Activated T-helper 1 cell treated with Interleukin-2 at 50 U/mL for 16 hours (primary cell): Measurements from ENCODE around the gene ADGRB2.

Experiments used
- DNase-seq: peaks from one replicate; pipeline ENCODE4 v3.0.0-alpha.2; 2020; ENCODE audit warnings: low read depth

The ADGRB2 gene

GRCh38 chr1:31781138-31781755 is 17.1 kb upstream of the ADGRB2 start:
- no peak for DNase-seq

DNA sequence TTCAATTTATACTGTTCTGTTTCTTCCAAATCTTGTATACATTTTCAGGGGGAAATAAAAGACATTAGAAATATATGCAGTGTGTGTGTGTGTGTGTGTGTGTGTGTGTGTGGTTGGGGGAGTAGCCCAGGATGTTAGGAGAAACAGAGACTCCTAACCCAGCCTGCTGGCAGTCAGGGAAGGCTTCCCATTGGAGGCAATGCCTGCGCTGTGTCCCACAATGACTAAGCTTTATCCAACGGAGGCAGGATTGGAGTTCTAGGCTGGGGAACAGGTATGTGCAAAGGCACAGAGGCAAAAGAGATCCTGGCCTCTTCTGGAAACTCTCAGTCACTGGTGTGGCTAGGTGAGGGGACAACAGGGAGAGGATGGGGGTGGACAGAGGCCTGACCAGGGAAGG is 16.5 kb upstream of the ADGRB2 start:
- no peak for DNase-seq

GRCh38 chr1:31779687-31780086 is 15.5 kb upstream of the ADGRB2 start:
- DNase-seq: no peak

GRCh38 chr1:31778763-31779488 is 14.8 kb upstream of the ADGRB2 start:
- no peak for DNase-seq

DNA sequence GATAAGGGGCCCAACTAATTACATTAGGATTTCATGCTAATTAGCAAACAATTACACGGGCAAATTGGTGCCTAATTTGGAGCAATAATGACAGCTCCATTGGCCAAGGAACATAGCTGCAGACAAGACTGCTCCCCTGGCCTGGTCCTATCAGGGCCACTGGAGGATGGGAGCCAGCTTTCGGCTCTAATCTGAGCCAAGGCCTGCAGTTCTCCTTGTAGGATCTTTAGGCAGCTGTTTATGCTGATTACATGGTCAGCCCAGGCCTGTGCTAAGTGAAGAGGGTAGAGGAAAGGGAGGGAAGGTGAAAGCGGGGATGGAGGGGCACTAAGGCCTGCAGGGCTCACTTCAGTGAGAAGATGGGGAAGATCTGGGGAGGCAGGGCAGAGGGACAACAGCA is 12.4 kb upstream of the ADGRB2 start:
- no peak for DNase-seq

DNA sequence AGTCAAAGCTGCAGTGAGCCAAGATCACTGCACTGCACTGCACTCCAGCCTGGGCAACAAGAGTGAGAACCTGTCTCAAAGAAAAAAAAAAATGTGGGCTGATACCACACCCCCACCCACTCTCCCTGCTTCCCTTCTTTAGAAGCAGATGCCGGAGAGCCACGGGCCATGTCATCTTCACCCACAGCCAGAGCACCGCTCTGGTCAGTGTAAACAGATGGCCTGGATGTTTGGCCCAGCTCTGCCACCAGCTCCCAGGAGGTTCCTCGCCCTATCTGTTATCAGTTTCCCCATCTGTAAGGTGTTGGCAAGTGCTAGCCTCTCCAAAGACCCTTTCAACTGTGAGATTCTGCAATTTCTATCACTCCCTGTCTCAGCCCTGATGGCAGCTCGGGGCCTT is 11.9 kb upstream of the ADGRB2 start:
- DNase-seq: no peak

- no peak for DNase-seq
Measured at GRCh38 chr1:31775210-31775999, 11.3 kb upstream of the ADGRB2 start.

DNA sequence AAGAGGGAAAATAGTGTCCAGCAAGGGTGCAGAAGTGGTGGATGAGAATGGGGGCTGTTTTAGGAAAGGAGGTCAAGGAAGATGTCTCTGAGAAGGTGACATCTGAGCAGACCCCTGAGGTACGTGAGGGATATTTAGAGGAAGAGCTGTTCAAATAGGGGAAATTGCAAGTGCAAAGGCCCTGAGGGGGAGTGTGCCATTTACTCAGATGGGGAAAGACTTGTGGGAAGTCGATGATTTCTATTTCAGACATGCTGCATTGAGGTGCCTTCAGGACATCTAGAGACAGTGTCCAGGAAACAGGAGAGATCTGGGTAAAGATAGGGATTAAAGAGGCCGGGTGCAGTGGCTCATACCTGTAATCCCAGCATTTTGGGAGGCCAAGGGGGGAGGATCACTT is 10.4 kb upstream of the ADGRB2 start:
- DNase-seq: no peak

- DNase-seq: no peak
Measured at GRCh38 chr1:31773861-31774260, 9.7 kb upstream of the ADGRB2 start.

- DNase-seq: no peak
Measured at GRCh38 chr1:31772669-31773248, 8.6 kb upstream of the ADGRB2 start.

DNA sequence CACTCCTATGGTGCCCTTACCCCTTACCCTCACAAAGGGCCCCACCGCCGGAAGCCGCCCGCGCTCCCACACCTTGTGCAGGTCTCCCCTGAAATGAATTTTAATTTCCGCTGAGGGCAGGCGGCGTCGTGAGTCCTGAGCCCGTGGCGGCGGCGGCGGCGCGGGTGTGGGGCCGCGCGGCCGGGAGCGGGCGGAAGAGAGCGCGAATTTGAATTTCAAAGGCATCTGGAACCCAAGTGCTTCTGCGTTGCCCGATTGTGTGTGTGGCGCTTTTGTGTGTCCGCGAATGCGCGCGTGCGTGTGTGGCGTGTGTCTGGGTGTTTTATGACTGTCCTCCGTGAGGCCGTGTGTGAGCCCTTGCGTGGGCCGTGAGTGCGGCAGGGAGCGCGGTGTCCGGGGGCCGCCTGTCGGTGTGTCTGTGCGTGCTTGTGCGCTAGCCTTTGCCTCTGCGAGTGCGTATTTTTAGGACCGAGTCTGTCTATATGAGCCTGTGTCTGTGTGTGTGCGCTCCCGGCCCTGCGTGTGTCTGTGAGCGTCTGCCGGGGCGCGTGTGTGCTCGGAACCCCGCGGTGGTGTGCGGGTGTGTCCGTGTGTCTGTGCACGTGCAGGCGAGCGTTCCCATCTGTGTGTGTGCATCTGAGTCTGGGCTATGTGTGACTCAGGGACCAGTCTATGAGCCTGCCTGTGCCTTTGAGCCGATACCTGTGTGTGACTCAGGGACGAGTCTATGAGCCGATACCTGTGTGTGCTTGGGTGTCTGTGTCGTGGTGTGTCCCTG is 7.9 kb upstream of the ADGRB2 start:
- peak; percentile 16 for DNase-seq

- DNase-seq: no peak
Measured at GRCh38 chr1:31769720-31770390, 5.7 kb upstream of the ADGRB2 start.

- no peak for DNase-seq
Measured at GRCh38 chr1:31768939-31769704, 5.0 kb upstream of the ADGRB2 start.

- DNase-seq: no peak
Measured at GRCh38 chr1:31768407-31768907, 4.3 kb upstream of the ADGRB2 start.

DNA sequence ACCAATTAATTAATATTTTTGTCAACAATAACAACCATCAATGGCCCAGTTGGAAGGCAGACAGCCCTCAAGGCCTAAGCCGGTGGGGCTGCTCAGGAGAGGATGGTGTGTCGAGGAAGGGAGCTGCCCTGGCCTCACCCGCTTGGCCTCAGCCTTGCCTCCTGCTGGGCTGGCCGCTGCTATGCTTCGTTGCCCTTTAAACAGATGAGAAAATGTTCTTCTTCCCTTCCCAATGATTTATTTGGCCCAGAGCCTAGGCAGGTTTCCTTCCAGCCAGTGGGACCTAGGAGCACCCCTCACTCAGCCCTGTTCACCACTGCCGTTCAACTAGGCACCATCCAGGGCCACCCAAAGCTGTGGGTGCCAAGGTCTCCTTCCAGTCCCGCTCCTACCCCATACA is 3.1 kb upstream of the ADGRB2 start:
- no peak for DNase-seq

GRCh38 chr1:31765516-31765915 is 1.4 kb upstream of the ADGRB2 start:
- DNase-seq: no peak

DNA sequence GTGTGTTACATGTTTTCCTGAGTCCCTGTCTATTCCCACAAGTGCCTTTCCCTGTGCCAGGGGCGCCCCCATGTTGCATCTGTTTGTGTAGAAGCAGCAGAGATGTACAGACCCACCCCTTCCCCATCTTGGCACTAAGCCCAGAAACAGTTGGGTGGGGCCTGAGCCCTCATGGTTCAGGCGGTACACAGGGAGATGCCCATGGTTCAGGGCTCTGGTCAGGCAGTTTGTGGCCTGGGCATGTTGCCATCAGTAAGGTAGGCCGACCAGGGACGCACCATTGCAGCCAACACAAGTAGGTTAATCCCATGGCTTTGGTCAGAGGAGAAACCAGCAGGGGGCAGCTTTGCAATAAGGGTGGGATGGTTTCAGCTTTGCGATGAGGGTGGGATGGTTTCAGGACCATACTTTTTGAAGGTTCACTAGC is 914 bp upstream of the ADGRB2 start:
- no peak for DNase-seq

GRCh38 chr1:31763671-31764311 is 349 bp downstream of the ADGRB2 start:
- DNase-seq: no peak

GRCh38 chr1:31762726-31763670 is 1.1 kb downstream of the ADGRB2 start:
- DNase-seq: peak; percentile 54
